ENCODE measurements around the gene RET. TPM values are rescaled to one million over a fixed set of nuclear protein-coding genes. Genes with fewer than 3 reads are reported as not detected.

The RET gene
- total RNA-seq, 1 experiment from 2014 or later: 81.1 TPM

- Histone ChIP-seq H3K27me3 (ENCODE audit: control insufficient read depth, insufficient read depth, low read length) (0 out of 2 replicates have a peak, but pooled peaks cover 3% of the 10 kb centered on the region), H3K27ac (ENCODE audit: low read length) (no peak overlapping the region), H3K4me3 (ENCODE audit: low read depth in 2 of 2, low read length in 2 of 2) (no peak overlapping the region), H3K4me1 (ENCODE audit: control insufficient read depth, insufficient read depth, low read length) (no peaks in the 10 kb centered on the region), H3K36me3 (ENCODE audit: control insufficient read depth, insufficient read depth, low read length) (no peaks in the 10 kb centered on the region), H3K9me3 (ENCODE audit: control insufficient read depth, insufficient read depth, low read depth, low read length) (peaks cover 10% of the 10 kb centered on the region; the same call in 1 of the 2 replicates)
- TF ChIP-seq CTCF (IDR thresholded peaks at IDR 0.05): no peak
- TF ChIP-seq REST (IDR thresholded peaks at IDR 0.05; ENCODE audit: insufficient read depth in 1 of 2, low read depth in 2 of 2, low read length in 1 of 2): no peak
- no peak for TF ChIP-seq SIN3A (IDR thresholded peaks at IDR 0.05; ENCODE audit: borderline replicate concordance, insufficient read depth, low read depth, low read length)
- TF ChIP-seq POLR2AphosphoS5 (IDR thresholded peaks at IDR 0.05; ENCODE audit: low read depth, low read length): no peak
- TF ChIP-seq TCF7L2 (IDR thresholded peaks at IDR 0.05; ENCODE audit: low read depth, low read length): no peak
- ATAC-seq (no peak), DNase-seq (ENCODE audit: low read depth, low spot score) (no peak)
- intact Hi-C loops (cut with micrococcal nuclease; ENCODE audit: unreplicated experiment): no loop called here
- ChIA-PET POLR2A (no interaction called here), CTCF (interaction anchor here (0.6 kb wide), 2 partner anchors 87 to 168 kb away, joined by 3 read pairs; no protein-coding TSS in a partner anchor)
- in situ Hi-C loops (cut with HindIII; ENCODE audit: low pct_unique_long_range_greater_than_20kb, low sequenced_read_pairs): no loop called here
- BruUV-seq (replicated peaks): no TSS peak
Measured at GRCh38 chr10:43036481-43037428, 40.1 kb upstream of the RET start.

- in situ Hi-C loops (cut with HindIII; ENCODE audit: low pct_unique_long_range_greater_than_20kb, low sequenced_read_pairs) (no loop called here), intact Hi-C loops (cut with micrococcal nuclease; ENCODE audit: unreplicated experiment) (no loop called here)
- Histone ChIP-seq H3K9me3 (ENCODE audit: control insufficient read depth, insufficient read depth, low read depth, low read length) (peaks cover 10% of the 10 kb centered on the region; the same call in 1 of the 2 replicates), H3K4me3 (ENCODE audit: low read depth in 2 of 2, low read length in 2 of 2) (no peak overlapping the region), H3K27me3 (ENCODE audit: control insufficient read depth, insufficient read depth, low read length) (0 out of 2 replicates have a peak, but pooled peaks cover 3% of the 10 kb centered on the region), H3K36me3 (ENCODE audit: control insufficient read depth, insufficient read depth, low read length) (no peaks in the 10 kb centered on the region), H3K27ac (ENCODE audit: low read length) (no peak overlapping the region), H3K4me1 (ENCODE audit: control insufficient read depth, insufficient read depth, low read length) (no peaks in the 10 kb centered on the region; the same call in 1 of the 2 replicates)
- ATAC-seq (no peak), DNase-seq (ENCODE audit: low read depth, low spot score) (no peak)
- BruUV-seq (replicated peaks): no TSS peak
- no peak for TF ChIP-seq SIN3A (IDR thresholded peaks at IDR 0.05; ENCODE audit: borderline replicate concordance, insufficient read depth, low read depth, low read length)
- TF ChIP-seq TCF7L2 (IDR thresholded peaks at IDR 0.05; ENCODE audit: low read depth, low read length): no peak
- no peak for TF ChIP-seq POLR2AphosphoS5 (IDR thresholded peaks at IDR 0.05; ENCODE audit: low read depth, low read length)
- POLR2A ChIA-PET: no interaction called here
- CTCF ChIA-PET: interaction anchor here (0.6 kb wide), 2 partner anchors 86 to 168 kb away, joined by 3 read pairs; no protein-coding TSS in a partner anchor
Measured at GRCh38 chr10:43037440-43037839, 39.4 kb upstream of the RET start.

Measured in Panc1 (cell line).